OCI-LY3 (cell line): ENCODE measurements around the gene GSDME.

Experiments
- CTCF ChIP-seq: fragments of 200-600, 300-600 bp; sonication (generic); IDR thresholded peaks from 2 replicates; pipeline ENCODE4 v1.5.1; 2014; ENCODE audit warnings: antibody characterized with exemption, low read length, low read depth
- EZH2phosphoT487 ChIP-seq: fragments of 200-600 bp; shearing (Covaris generic); IDR thresholded peaks from 2 replicates; pipeline ENCODE4 v1.6.1; 2018; ENCODE audit warnings: antibody characterized with exemption, mixed run types, low read depth

- no peak for TF ChIP-seq CTCF
- no peak for TF ChIP-seq EZH2phosphoT487
Observed at GRCh38 chr7:24773646-24774045, 16.4 kb upstream of the GSDME start.
